SK-N-SH (cell line): ENCODE results near the gene ZNF248. TPM values are rescaled to one million over a fixed set of nuclear protein-coding genes. Genes with fewer than 3 reads are reported as not detected.

ENCODE experiments used
- CTCF ChIA-PET: fragments of 300-600, 350-600 bp; formaldehyde crosslinking; extraction: SDS; loops from one replicate; lab custom pipeline; 2021; lab: Yijun Ruan, JAX
- POLR2A ChIA-PET: fragments of 350-600 bp; sonication (Branson Sonifier 250); formaldehyde crosslinking; extraction: SDS; loops from one replicate; lab custom pipeline; 2020; ENCODE audit warnings: antibody characterized with exemption, inconsistent platforms; lab: Yijun Ruan, JAX
- DNase-seq: peaks from one replicate; pipeline ENCODE4 v3.0.0; 2012
- H2AFZ ChIP-seq: fragments of 200-600 bp; sonication (generic); 2 replicates; pipeline ENCODE4 v1.8.1; 2016; ENCODE audit warnings: antibody characterized with exemption, mild to moderate bottlenecking, low read depth
- H3F3A ChIP-seq: fragments of 200-600 bp; sonication (generic); replicated peaks from 2 replicates; pipeline ENCODE3; 2016; ENCODE audit warnings: antibody characterized with exemption, mild to moderate bottlenecking; ENCODE audit not compliant: insufficient read depth
- H3K27ac ChIP-seq, 2 experiments: fragments of 200-500 bp in 1 of 2; fragments of 200-600 bp in 1 of 2; sonication (Bioruptor generic) in 1 of 2; sonication (generic), shearing (Covaris generic) in 1 of 2; 2 replicates each; pipeline versions ENCODE4 v1.5.1 to v1.6.1; 2014 to 2016; ENCODE audit warnings: low read depth in 2 of 2, inconsistent platforms in 1 of 2, low read length in 1 of 2, mild to moderate bottlenecking in 1 of 2, mixed read lengths in 1 of 2
- H3K27me3 ChIP-seq: fragments of 200-600 bp; sonication (generic), shearing (Covaris generic); 2 replicates; pipeline ENCODE4 v1.6.1; 2016; ENCODE audit warnings: mixed run types; ENCODE audit not compliant: insufficient read depth
- H3K36me3 ChIP-seq, 2 experiments: fragments of 200-500 bp in 1 of 2; fragments of 200-600 bp in 1 of 2; sonication (Bioruptor generic) in 1 of 2; sonication (generic) in 1 of 2; replicated peaks in 1 of 2; 2 replicates each; pipeline versions ENCODE3 to v1.5.1; 2014 to 2016; ENCODE audit warnings: low read length in 1 of 2, mild to moderate bottlenecking in 1 of 2; ENCODE audit not compliant: insufficient read depth in 2 of 2, control insufficient read depth in 1 of 2
- H3K4me1 ChIP-seq, 2 experiments: fragments of 200-500 bp in 1 of 2; fragments of 200-600 bp in 1 of 2; sonication (Bioruptor generic) in 1 of 2; sonication (generic), shearing (Covaris generic) in 1 of 2; 2 replicates each; pipeline versions ENCODE4 v1.5.1 to v1.6.1; 2014 to 2016; ENCODE audit warnings: low read depth in 1 of 2, low read length in 1 of 2, mixed run types in 1 of 2; ENCODE audit not compliant: insufficient read depth in 2 of 2, control insufficient read depth in 1 of 2
- H3K4me2 ChIP-seq: fragments of 200-600 bp; sonication (generic), shearing (Covaris generic); 2 replicates; pipeline ENCODE4 v1.6.1; 2017; ENCODE audit warnings: mixed run types
- H3K4me3 ChIP-seq, 2 experiments: fragments of 200-500 bp in 1 of 2; fragments of 200-600 bp in 1 of 2; sonication (Bioruptor generic) in 1 of 2; sonication (generic), shearing (Covaris generic) in 1 of 2; 2 replicates each; pipeline versions ENCODE4 v1.5.1 to v1.8.1; 2014 to 2016; ENCODE audit warnings: low read depth in 2 of 2, inconsistent platforms in 1 of 2, low read length in 1 of 2, mild to moderate bottlenecking in 1 of 2, mixed read lengths in 1 of 2, moderate library complexity in 1 of 2
- H3K79me2 ChIP-seq: fragments of 200-600 bp; sonication (generic); 2 replicates; pipeline ENCODE4 v1.8.1; 2017; ENCODE audit warnings: mild to moderate bottlenecking; ENCODE audit not compliant: insufficient read depth
- H3K9ac ChIP-seq: fragments of 200-600 bp; sonication (generic); 2 replicates; pipeline ENCODE4 v1.6.1; 2017; ENCODE audit warnings: mixed run types
- H3K9me2 ChIP-seq: fragments of 200-600 bp; sonication (generic); 2 replicates; pipeline ENCODE4 v1.6.1; 2017; ENCODE audit warnings: mixed run types
- H3K9me3 ChIP-seq: fragments of 200-600 bp; sonication (generic); 2 replicates; pipeline ENCODE4 v1.6.1; 2017; ENCODE audit warnings: mixed run types, mild to moderate bottlenecking, moderate library complexity
- H4K20me1 ChIP-seq: fragments of 200-600 bp; sonication (generic); 2 replicates; pipeline ENCODE4 v1.6.1; 2017; ENCODE audit warnings: mild to moderate bottlenecking, mixed run types; ENCODE audit not compliant: insufficient read depth
- CHD2 ChIP-seq: fragments of 150-350 bp; IDR thresholded peaks from 2 replicates; pipeline ENCODE4 v1.6.1; 2018; ENCODE audit warnings: low read length; ENCODE audit not compliant: partially characterized antibody
- CTCF ChIP-seq: fragments of 200-600 bp; sonication (generic); IDR thresholded peaks from 2 replicates; pipeline ENCODE4 v1.6.1; 2017; ENCODE audit warnings: antibody characterized with exemption, mild to moderate bottlenecking, moderate library complexity
- ELF1 ChIP-seq: IDR thresholded peaks from 2 replicates; pipeline ENCODE4 v1.4.0; 2012
- EP300 ChIP-seq, 2 experiments: IDR thresholded peaks; 2 replicates each; pipeline versions ENCODE4 v1.4.0 to v1.6.1; 2012; ENCODE audit warnings: borderline replicate concordance in 1 of 2, low read depth in 1 of 2, low read length in 1 of 2
- GATA2 ChIP-seq: sonication (generic); formaldehyde crosslinking; IDR thresholded peaks from 2 replicates; pipeline ENCODE4 v1.5.0; 2020; ENCODE audit warnings: mild to moderate bottlenecking, missing genetic modification reagents
- MAX ChIP-seq: IDR thresholded peaks from 2 replicates; pipeline ENCODE4 v1.4.0; 2012; ENCODE audit warnings: low read depth
- NFIC ChIP-seq: IDR thresholded peaks from 2 replicates; pipeline ENCODE4 v1.4.0; 2012; ENCODE audit warnings: borderline replicate concordance
- NRF1 ChIP-seq: IDR thresholded peaks from 2 replicates; pipeline ENCODE4 v1.6.1; 2012; ENCODE audit warnings: low read depth, mild to moderate bottlenecking, low read length
- PBX3 ChIP-seq: IDR thresholded peaks from 2 replicates; pipeline ENCODE4; 2012
- POLR2AphosphoS5 ChIP-seq: IDR thresholded peaks from 2 replicates; pipeline ENCODE4 v1.6.1; 2012; ENCODE audit warnings: low read depth, low read length
- RAD21 ChIP-seq: IDR thresholded peaks from 2 replicates; pipeline ENCODE4 v1.6.1; 2012; ENCODE audit warnings: mild to moderate bottlenecking, low read length
- REST ChIP-seq: IDR thresholded peaks from 2 replicates; pipeline ENCODE4 v1.6.1; 2012; ENCODE audit warnings: mild to moderate bottlenecking, low read depth, low read length, moderate library complexity
- RXRA ChIP-seq: IDR thresholded peaks from 2 replicates; pipeline ENCODE4 v1.4.0; 2012; ENCODE audit warnings: low read depth, mild to moderate bottlenecking, borderline replicate concordance
- TCF12 ChIP-seq: IDR thresholded peaks from 2 replicates; pipeline ENCODE4 v1.4.0; 2012
- TEAD4 ChIP-seq: IDR thresholded peaks from 2 replicates; pipeline ENCODE4 v1.4.0; 2012; ENCODE audit warnings: mild to moderate bottlenecking, borderline replicate concordance; ENCODE audit not compliant: insufficient read depth
- USF1 ChIP-seq: IDR thresholded peaks from 2 replicates; pipeline ENCODE4 v1.4.0; 2012; ENCODE audit warnings: low read depth, borderline replicate concordance
- ZBTB33 ChIP-seq: IDR thresholded peaks from 2 replicates; pipeline ENCODE4 v1.4.0; 2012; ENCODE audit warnings: low read depth, borderline replicate concordance
- WGBS: methylation state at CpG from one replicate; pipeline ENCODE4 v1.1.6; 2017; ENCODE audit warnings: low lambda C conversion rate; 5-methylcytosine and 5-hydroxymethylcytosine counted together
- polyA plus RNA-seq, 3 experiments: library from polyadenylated mRNA; depleted of rRNA; stranded (reverse); fragments of >200 nt; gene quantifications; 2 replicates each; pipeline ENCODE4 v1.2.3, GENCODE V29; 2012

The ZNF248 gene
- polyA plus RNA-seq, 1 of the 3 experiments (the other 2 are of a cell fraction), result 6.5 TPM

- H3K36me3 ChIP-seq, result no peaks in the 10 kb centered on the region
- no peaks in the 10 kb centered on the region for H3K9me3 ChIP-seq
- no peak for DNase-seq
- H4K20me1 ChIP-seq, result no peaks in the 10 kb centered on the region
- no peaks in the 10 kb centered on the region for H3K27me3 ChIP-seq
- ChIA-PET POLR2A (interaction anchor here (0.6 kb wide), 1 partner anchor 491 kb away, joined by 3 read pairs; no protein-coding TSS in a partner anchor), CTCF (interaction anchor here (2.3 kb wide), 1 partner anchor 18 kb away, joined by 5 read pairs; no protein-coding TSS in a partner anchor)
- no peak overlapping the region for H3K27ac ChIP-seq
- H3K79me2 ChIP-seq, result no peaks in the 10 kb centered on the region
- no peaks in the 10 kb centered on the region for H3K9me2 ChIP-seq
- no peaks in the 10 kb centered on the region for H3K4me1 ChIP-seq
- H3F3A ChIP-seq, result peaks cover 7% of the 10 kb centered on the region
- no peak overlapping the region for H3K9ac ChIP-seq
- no peak overlapping the region for H3K4me2 ChIP-seq
- TF ChIP-seq NRF1, result no peak
- no peak for TF ChIP-seq PBX3
- TF ChIP-seq EP300 (IDR thresholded peaks at IDR 0.05; ENCODE audit: borderline replicate concordance in 1 of 2, low read depth in 1 of 2, low read length in 1 of 2), result no peak
- TF ChIP-seq REST, result no peak
- TF ChIP-seq CTCF, result no peak
- no peak for TF ChIP-seq NFIC
- no peak for TF ChIP-seq USF1
- no peak for TF ChIP-seq POLR2AphosphoS5
- TF ChIP-seq ZBTB33, result no peak
- no peak for TF ChIP-seq TCF12
- TF ChIP-seq RAD21, result no peak
- no peak for TF ChIP-seq TEAD4
- no peak for TF ChIP-seq MAX
- TF ChIP-seq ELF1, result no peak
- no peak for TF ChIP-seq GATA2 (CRISPR knock-in tag)
- TF ChIP-seq CHD2, result no peak
- TF ChIP-seq RXRA, result no peak
- H3K4me3 ChIP-seq, result no peak overlapping the region
- 50% methylated on average over 5 of the region's 15 CpGs for WGBS
- H2AFZ ChIP-seq, result no peak overlapping the region
Measured at GRCh38 chr10:37737336-37737735, 120.1 kb downstream of the ZNF248 start.
